HG02642 (cell line): ENCODE data around the gene ELANE.
"Not testable (repeated sequence)": the region's sequence is repeated elsewhere in the genome, so short reads cannot be mapped to it uniquely, and the experiment has no call there.

Source experiments
- ATAC-seq: cut with Tn5 transposase; IDR thresholded peaks from one replicate; pipeline ENCODE4 v1.9.1; 2021; ENCODE audit warnings: mild to moderate bottlenecking; ENCODE audit not compliant: unreplicated experiment, poor library complexity

ELANE gene

GRCh38 chr19:813219-814151, 38.6 kb upstream of the ELANE start:
- ATAC-seq: no peak

DNA sequence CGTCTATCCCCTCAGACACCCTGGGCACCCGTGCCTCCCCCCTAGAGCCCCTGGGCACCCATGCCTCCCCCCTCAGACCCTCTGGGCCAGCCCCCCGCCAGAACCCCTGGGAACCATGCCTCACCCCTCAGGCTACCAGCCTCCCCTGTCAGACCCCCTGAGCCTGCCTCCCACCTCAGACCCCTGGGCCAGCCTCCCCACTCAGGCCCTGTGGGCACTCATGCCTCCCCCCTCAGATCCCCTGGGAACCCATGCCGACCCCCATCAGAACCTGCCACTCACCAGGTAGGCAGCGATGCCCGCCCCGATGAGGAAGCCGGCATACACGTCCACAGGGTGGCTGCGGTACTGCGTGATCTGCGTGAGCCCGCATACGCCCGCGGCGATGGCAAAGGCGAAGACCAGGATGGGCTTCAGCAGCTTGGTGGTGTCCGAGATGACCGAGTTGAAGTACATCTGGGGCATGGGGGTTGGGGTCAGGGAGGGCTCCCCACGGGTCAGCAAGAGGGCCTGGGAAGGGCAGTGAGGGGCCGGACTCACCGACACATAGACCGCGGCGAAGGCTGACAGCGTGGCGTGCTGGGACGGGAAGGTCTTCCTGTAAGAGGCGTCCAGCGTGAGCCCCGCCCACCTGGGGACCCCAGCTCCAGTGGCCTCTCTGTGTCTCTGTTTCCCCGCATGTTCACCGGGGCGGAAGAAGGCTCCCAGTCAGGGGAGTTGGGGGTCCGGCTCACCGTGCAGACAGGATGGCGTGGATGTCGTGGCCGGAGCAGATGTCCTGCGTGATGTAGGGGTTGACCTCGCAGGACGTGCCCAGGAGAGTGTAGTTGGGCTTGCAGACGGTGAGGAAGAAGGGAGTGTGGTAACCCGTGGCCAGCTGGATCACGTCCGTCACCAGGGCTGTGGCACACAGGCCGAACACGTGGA, 37.7 kb upstream of the ELANE start:
- ATAC-seq: no peak

- ATAC-seq: no peak
These were observed 36.9 kb upstream of the ELANE start for GRCh38 chr19:815079-815774.

GRCh38 chr19:815775-816499, 36.2 kb upstream of the ELANE start:
- ATAC-seq: no peak

- no peak for ATAC-seq
These were observed 35.6 kb upstream of the ELANE start for GRCh38 chr19:816500-816857.

DNA sequence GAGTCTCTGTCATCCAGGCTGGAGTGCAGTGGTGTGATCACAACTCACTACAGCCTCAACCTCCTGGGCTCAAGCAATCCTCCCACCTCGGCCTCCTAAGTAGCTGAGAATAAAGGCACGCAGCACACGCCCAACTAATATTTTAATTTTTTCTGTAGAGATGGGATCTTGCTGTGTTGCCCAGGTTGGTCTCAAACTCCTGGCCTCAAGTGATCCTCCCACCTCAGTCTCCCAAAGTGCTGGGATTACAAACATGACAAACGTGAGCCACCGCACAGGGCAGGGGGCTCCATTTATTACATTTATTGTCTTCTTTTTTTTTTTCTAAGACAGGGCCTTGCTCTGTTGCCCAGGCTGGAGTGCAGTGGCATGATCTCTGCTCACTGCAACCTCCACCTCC, 31.9 kb upstream of the ELANE start:
- not testable (repeated sequence) for ATAC-seq

DNA sequence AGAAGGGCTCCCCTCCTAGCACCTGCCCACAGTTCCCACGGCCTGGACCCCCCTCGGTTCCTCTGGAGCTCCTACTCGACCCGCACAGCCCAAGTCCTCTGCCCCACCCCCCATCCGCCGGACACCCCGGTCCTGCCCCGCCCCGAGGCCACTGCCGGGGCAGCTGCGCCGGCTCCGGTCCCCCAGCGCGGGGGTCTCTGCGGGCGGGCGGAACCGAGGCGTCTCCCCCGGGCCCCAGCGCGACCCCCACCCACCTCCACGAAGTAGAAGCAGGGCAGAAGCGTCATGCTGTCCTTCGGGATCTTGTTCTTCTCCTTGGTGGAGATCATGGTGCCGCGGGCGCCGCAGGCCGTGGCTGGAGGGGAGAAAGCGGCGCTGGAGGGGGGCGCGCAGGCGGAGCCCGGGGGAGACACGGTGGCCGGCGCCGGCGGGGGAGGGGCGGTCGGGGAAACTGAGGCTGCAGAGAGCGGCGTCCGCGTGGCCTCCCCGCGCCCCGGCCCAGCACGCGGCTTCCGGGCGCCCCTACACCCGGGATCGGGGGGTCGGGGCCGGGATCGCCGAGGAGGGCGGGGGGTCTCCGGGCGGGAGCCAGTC, 30.8 kb upstream of the ELANE start:
- ATAC-seq: no peak

- no peak for ATAC-seq
These were observed 30.1 kb upstream of the ELANE start, which contains the start of gene PLPPR3 for GRCh38 chr19:821825-822503. PLPPR3 (minus strand) TSS chr19:821955; CDS start chr19:821559, 396 bp downstream.

DNA sequence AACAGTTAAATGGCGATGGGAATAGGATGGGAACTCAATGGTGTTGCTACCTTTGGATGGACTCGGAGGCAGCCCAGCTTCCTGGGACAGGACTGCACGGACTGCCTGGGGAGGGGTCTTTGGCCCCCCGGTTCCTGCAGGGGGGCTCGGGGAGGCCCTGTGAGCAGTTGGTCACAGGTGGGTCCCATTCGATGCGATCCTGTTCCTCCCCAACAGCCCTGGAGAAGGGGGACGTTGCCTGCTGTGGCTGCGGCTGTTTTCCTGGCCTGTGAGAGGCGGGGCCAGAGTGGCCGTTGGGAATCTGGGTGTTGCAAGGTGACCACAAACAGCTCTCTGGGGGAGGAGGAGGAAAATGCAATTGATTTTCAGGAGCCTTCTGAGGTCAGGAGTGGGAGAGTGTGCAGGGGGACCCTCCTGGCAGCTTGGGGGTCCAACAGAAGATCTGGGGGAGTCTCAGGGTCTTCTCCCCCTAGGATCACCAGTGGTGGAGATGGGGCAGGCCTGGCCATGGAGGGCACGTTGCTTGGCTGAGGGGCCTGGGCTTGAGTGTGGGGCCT, 28.5 kb upstream of the ELANE start:
- no peak for ATAC-seq

- ATAC-seq: no peak
These were observed 27.2 kb upstream of the ELANE start for GRCh38 chr19:824885-825284.

DNA sequence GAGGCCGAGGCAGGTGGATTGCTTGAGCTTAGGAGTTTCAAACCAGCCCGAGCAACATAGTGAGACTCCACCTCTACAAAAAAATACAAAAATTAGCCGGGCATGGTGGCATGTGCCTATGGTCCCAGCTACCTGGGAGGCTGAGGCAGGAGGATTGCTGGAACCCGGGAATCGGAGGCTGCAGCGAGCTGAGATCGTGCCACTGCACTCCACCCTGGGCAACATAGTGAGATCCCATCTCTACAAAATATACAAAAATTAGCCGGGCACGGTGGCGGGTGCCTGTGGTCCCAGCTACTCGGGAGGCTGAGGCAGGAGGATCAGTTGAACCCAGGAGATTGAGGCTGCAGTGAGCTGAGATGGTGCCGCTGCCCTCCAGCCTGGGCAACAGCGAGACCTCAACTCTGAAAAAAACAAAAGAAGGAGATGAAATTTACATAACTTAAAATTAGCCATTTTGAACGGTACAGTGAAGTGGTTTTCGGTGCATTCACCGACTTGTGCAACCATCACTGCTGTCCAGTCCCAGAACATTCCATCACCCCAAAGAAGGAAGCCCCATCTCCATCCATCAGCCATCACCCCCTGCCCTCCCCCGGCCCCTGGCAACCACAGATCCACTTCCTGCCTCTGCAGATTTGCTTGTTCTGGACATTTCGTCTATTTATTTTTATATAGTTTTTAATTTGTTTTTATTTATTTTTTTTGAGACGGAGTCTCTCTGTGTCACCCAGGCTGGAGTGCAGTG, 26.0 kb upstream of the ELANE start:
- ATAC-seq: no peak

DNA sequence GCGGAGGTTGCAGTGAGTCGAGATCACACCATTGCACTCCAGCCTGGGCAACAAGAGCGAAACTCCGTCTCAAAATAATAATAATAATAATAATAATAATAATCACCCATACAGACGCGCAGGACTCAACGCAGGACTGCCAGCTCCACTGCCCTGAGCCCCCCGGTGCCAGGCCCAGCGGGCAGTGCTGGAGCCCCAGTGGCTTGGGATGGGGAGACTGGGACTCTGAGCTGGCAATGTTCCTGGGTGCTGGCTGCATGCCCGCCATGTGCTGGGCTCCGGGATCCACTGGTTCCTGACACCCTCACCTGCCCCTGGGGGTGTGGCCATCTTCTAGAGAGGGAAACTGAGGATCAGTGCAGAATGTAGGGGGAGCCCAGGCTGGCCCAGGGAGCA, 24.8 kb upstream of the ELANE start:
- ATAC-seq: no peak

DNA sequence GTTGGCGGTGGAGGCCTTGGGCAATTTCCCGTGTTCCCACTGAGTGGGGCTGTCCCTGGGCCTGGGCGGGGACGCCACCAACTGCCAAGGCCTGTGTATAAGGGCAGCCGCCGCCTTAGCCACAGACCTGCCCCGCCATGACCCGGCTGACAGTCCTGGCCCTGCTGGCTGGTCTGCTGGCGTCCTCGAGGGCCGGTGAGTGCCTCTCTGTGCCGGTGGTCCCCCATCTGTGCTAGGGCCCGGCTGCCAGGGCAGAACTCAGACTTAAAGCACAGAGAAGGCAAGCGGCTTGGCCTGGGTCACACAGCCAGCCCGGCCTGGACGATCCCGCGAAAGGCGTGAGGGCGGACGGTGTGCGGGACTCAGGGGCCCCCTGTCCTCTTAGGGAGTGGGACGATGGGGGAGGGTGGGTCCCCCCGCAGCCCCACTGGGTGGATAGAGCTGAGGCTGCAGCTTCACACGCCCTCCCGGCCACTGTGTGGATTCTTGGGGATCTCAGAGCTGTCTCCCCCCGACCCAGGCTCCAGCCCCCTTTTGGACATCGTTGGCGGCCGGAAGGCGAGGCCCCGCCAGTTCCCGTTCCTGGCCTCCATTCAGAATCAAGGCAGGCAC, 24.3 kb upstream of the ELANE start, which contains the start of gene AZU1:
TSS of gene AZU1 (plus strand) at position 128 of the 612 bp plus-strand sequence. CDS start at position 138, 10 bp downstream.
- ATAC-seq: no peak

GRCh38 chr19:829129-829758, 22.9 kb upstream of the ELANE start:
- ATAC-seq: no peak

- ATAC-seq: no peak
These were observed 20.4 kb upstream of the ELANE start for GRCh38 chr19:831407-832369.

DNA sequence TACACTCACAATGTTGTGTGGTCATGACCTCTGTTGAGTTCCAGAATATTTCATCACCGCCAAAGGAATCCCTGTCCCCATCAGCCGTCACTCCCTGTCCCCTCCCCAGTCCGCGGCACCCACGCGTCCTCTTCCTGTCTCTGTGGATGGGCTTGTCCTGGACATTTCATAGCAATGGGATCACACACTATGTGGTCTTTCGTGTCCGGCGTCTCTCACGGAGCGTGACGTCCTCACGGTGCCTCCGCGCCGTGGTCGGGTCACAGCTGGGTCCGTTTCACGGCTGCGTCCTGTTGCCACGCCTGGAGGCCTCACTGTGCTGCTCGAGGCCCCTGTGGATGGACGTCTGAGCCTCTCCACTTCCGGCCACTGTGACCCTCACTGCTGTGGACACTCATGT, 17.9 kb upstream of the ELANE start:
- ATAC-seq: no peak
